Measurements from ENCODE around the gene CHDH.

GRCh38 chr3:53841296-53841695 lies 4.9 kb downstream of the CHDH start:
- TF ChIP-seq CTCF (IDR thresholded peaks at IDR 0.05) (no peak), POLR2A (IDR thresholded peaks at IDR 0.05) (no peak), POLR2AphosphoS5 (IDR thresholded peaks at IDR 0.05; ENCODE audit: insufficient read depth in 1 of 2, low read depth in 1 of 2) (no peak)
